ENCODE measurements around the gene FKBP7. TPM values are rescaled to one million over a fixed set of nuclear protein-coding genes. Genes with fewer than 3 reads are reported as not detected.

The FKBP7 gene
- total and polyA plus RNA-seq, 2 donors (not counting 1 experiment from before 2014, with no cell fraction given) = 54.3 to 57.7 TPM

- no peaks in the 10 kb centered on the region for H3K36me3 ChIP-seq (ENCODE audit: control insufficient read depth, insufficient read depth, low read length)
- no peak for TF ChIP-seq EZH2 (IDR thresholded peaks at IDR 0.05; ENCODE audit: low read length, missing control alignments)
- no peak for TF ChIP-seq CTCF (conservative IDR thresholded peaks at IDR 0.05 in 1 of 2, IDR thresholded peaks at IDR 0.05 in 1 of 2; ENCODE audit: low read depth in 1 of 2, low read length in 2 of 2)
- no peaks in the 10 kb centered on the region for H3K9me3 ChIP-seq (ENCODE audit: control insufficient read depth, insufficient read depth, low read depth, low read length)
- H3K27ac ChIP-seq (ENCODE audit: insufficient read depth, low read length) = no peak overlapping the region
- H3K4me2 ChIP-seq (ENCODE audit: extremely low read depth, insufficient read depth, low read length) = no peak overlapping the region
- no peaks in the 10 kb centered on the region for H4K20me1 ChIP-seq (ENCODE audit: control insufficient read depth, extremely low read depth, insufficient read depth, low read length)
- H3K9ac ChIP-seq (ENCODE audit: insufficient read depth, low read length) = no peak overlapping the region
- no peaks in the 10 kb centered on the region for H3K4me1 ChIP-seq (ENCODE audit: control insufficient read depth, extremely low read depth, insufficient read depth, low read length)
- no peak overlapping the region for H3K4me3 ChIP-seq (replicated peaks in 1 of 4; ENCODE audit: control extremely low read depth in 1 of 4, insufficient read depth in 1 of 4, low read depth in 3 of 4, low read length in 4 of 4)
- H3K27me3 ChIP-seq (ENCODE audit: control insufficient read depth, insufficient read depth, low read length) = no peaks in the 10 kb centered on the region
- H2AFZ ChIP-seq (ENCODE audit: low read length) = no peak overlapping the region
- peaks cover 32% of the 10 kb centered on the region for H3K79me2 ChIP-seq (ENCODE audit: control insufficient read depth, insufficient read depth, low read length)
- DNase-seq (ENCODE audit: low read depth in 2 of 2) = peak in 1 of 2 donors; percentile 5
These were observed 7.0 kb upstream of the FKBP7 start for GRCh38 chr2:178485356-178485755.

- no peaks in the 10 kb centered on the region for H3K27me3 ChIP-seq (ENCODE audit: control insufficient read depth, insufficient read depth, low read length)
- no peaks in the 10 kb centered on the region for H4K20me1 ChIP-seq (ENCODE audit: control insufficient read depth, extremely low read depth, insufficient read depth, low read length)
- H3K79me2 ChIP-seq (ENCODE audit: control insufficient read depth, insufficient read depth, low read length) = peaks cover 32% of the 10 kb centered on the region
- no peak overlapping the region for H2AFZ ChIP-seq (ENCODE audit: low read length)
- no peak for TF ChIP-seq CTCF (conservative IDR thresholded peaks at IDR 0.05 in 1 of 2, IDR thresholded peaks at IDR 0.05 in 1 of 2; ENCODE audit: low read depth in 1 of 2, low read length in 2 of 2)
- no peak for TF ChIP-seq EZH2 (IDR thresholded peaks at IDR 0.05; ENCODE audit: low read length, missing control alignments)
- no peaks in the 10 kb centered on the region for H3K4me1 ChIP-seq (ENCODE audit: control insufficient read depth, extremely low read depth, insufficient read depth, low read length)
- H3K9ac ChIP-seq (ENCODE audit: insufficient read depth, low read length) = no peak overlapping the region
- H3K27ac ChIP-seq (ENCODE audit: insufficient read depth, low read length) = no peak overlapping the region
- H3K4me2 ChIP-seq (ENCODE audit: extremely low read depth, insufficient read depth, low read length) = no peak overlapping the region
- H3K36me3 ChIP-seq (ENCODE audit: control insufficient read depth, insufficient read depth, low read length) = no peaks in the 10 kb centered on the region
- H3K4me3 ChIP-seq (replicated peaks in 1 of 4; ENCODE audit: control extremely low read depth in 1 of 4, insufficient read depth in 1 of 4, low read depth in 3 of 4, low read length in 4 of 4) = no peak overlapping the region
- H3K9me3 ChIP-seq (ENCODE audit: control insufficient read depth, insufficient read depth, low read depth, low read length) = no peaks in the 10 kb centered on the region
- DNase-seq (ENCODE audit: low read depth in 2 of 2) = peak; percentile 43 to 49
These were observed 6.0 kb upstream of the FKBP7 start for GRCh38 chr2:178484245-178485041.

GRCh38 chr2:178482437-178482836, 4.0 kb upstream of the FKBP7 start:
- no peak overlapping the region for H3K9ac ChIP-seq (ENCODE audit: insufficient read depth, low read length)
- peak overlapping the region; percentile 21 for H3K4me2 ChIP-seq (ENCODE audit: extremely low read depth, insufficient read depth, low read length)
- H3K27me3 ChIP-seq (ENCODE audit: control insufficient read depth, insufficient read depth, low read length) = no peaks in the 10 kb centered on the region
- H3K9me3 ChIP-seq (ENCODE audit: control insufficient read depth, insufficient read depth, low read depth, low read length) = no peaks in the 10 kb centered on the region
- no peaks in the 10 kb centered on the region for H4K20me1 ChIP-seq (ENCODE audit: control insufficient read depth, extremely low read depth, insufficient read depth, low read length)
- H3K36me3 ChIP-seq (ENCODE audit: control insufficient read depth, insufficient read depth, low read length) = no peaks in the 10 kb centered on the region
- H3K4me1 ChIP-seq (ENCODE audit: control insufficient read depth, extremely low read depth, insufficient read depth, low read length) = peaks cover 2% of the 10 kb centered on the region
- no peak overlapping the region for H3K27ac ChIP-seq (ENCODE audit: insufficient read depth, low read length)
- no peak overlapping the region for H2AFZ ChIP-seq (ENCODE audit: low read length)
- no peak for DNase-seq (ENCODE audit: low read depth in 2 of 2)
- peaks cover 37% of the 10 kb centered on the region for H3K79me2 ChIP-seq (ENCODE audit: control insufficient read depth, insufficient read depth, low read length)
- peak overlapping the region in 2 of 4 experiments; percentile 77 to 89 for H3K4me3 ChIP-seq (replicated peaks in 1 of 4; ENCODE audit: control extremely low read depth in 1 of 4, insufficient read depth in 1 of 4, low read depth in 3 of 4, low read length in 4 of 4)
- TF ChIP-seq EZH2 (IDR thresholded peaks at IDR 0.05; ENCODE audit: low read length, missing control alignments) = no peak
- no peak for TF ChIP-seq CTCF (conservative IDR thresholded peaks at IDR 0.05 in 1 of 2, IDR thresholded peaks at IDR 0.05 in 1 of 2; ENCODE audit: low read depth in 1 of 2, low read length in 2 of 2)

Measured in fibroblast of lung (primary cell).